NCI-H82 treated with DMSO at 0.1 percent for 48 hours (cell line): ENCODE measurements around the gene SAP30BP.

Experiments
- DNase-seq: peaks from one replicate; lab custom pipeline; 2025; ENCODE audit not compliant: unreplicated experiment; lab: John Stamatoyannopoulos, UW

SAP30BP gene

GRCh38 chr17:75737133-75737962 lies 70.2 kb downstream of the SAP30BP start:
- DNase-seq: no peak

- no peak for DNase-seq
Measured at GRCh38 chr17:75738218-75738802, 71.2 kb downstream of the SAP30BP start.

GRCh38 chr17:75739174-75739573 lies 72.0 kb downstream of the SAP30BP start:
- DNase-seq: no peak

GRCh38 chr17:75739801-75740200 lies 72.7 kb downstream of the SAP30BP start:
- DNase-seq: no peak

GRCh38 chr17:75740215-75740614 lies 73.1 kb downstream of the SAP30BP start:
- DNase-seq: no peak

GRCh38 chr17:75740631-75741077 lies 73.5 kb downstream of the SAP30BP start:
- DNase-seq: no peak

- DNase-seq: no peak
Measured at GRCh38 chr17:75742337-75742736, 75.2 kb downstream of the SAP30BP start.

- no peak for DNase-seq
Measured at GRCh38 chr17:75743625-75744206, 76.6 kb downstream of the SAP30BP start.

GRCh38 chr17:75748706-75749105 lies 81.6 kb downstream of the SAP30BP start:
- DNase-seq: no peak

GRCh38 chr17:75749545-75750389 lies 82.6 kb downstream of the SAP30BP start:
- DNase-seq: peak; percentile 17

- DNase-seq: no peak
Measured at GRCh38 chr17:75750661-75751423, 83.7 kb downstream of the SAP30BP start.

- no peak for DNase-seq
Measured at GRCh38 chr17:75751676-75752404, 84.7 kb downstream of the SAP30BP start.

GRCh38 chr17:75752405-75752709 lies 85.2 kb downstream of the SAP30BP start:
- DNase-seq: no peak

GRCh38 chr17:75752802-75753513 lies 85.8 kb downstream of the SAP30BP start:
- no peak for DNase-seq

GRCh38 chr17:75753514-75754377 lies 86.6 kb downstream of the SAP30BP start:
- peak; percentile 59 for DNase-seq

- DNase-seq: no peak
Measured at GRCh38 chr17:75754378-75755204, 87.5 kb downstream of the SAP30BP start.

GRCh38 chr17:75755205-75755901 lies 88.2 kb downstream of the SAP30BP start:
- no peak for DNase-seq
